SIG-M5 (cell line): ENCODE results near the gene DISP3.

ENCODE experiments used
- DNase-seq: peaks from one replicate; lab custom pipeline; 2025; lab: John Stamatoyannopoulos, UW

The DISP3 gene

GRCh38 chr1:11486231-11487009, 7.5 kb downstream of the DISP3 start:
- DNase-seq = no peak

GRCh38 chr1:11487196-11487751, 8.3 kb downstream of the DISP3 start:
- DNase-seq = no peak

GRCh38 chr1:11488201-11488770, 9.3 kb downstream of the DISP3 start:
- DNase-seq = no peak

- no peak for DNase-seq
These were observed 10.1 kb downstream of the DISP3 start for GRCh38 chr1:11488966-11489625.

GRCh38 chr1:11492235-11492634, 13.3 kb downstream of the DISP3 start:
- DNase-seq = no peak

- no peak for DNase-seq
These were observed 15.2 kb downstream of the DISP3 start for GRCh38 chr1:11493972-11494655.

GRCh38 chr1:11494771-11495170, 15.8 kb downstream of the DISP3 start:
- DNase-seq = no peak

GRCh38 chr1:11495579-11495978, 16.6 kb downstream of the DISP3 start:
- no peak for DNase-seq

- DNase-seq = no peak
These were observed 17.7 kb downstream of the DISP3 start for GRCh38 chr1:11496551-11497080.

- DNase-seq = no peak
These were observed 20.1 kb downstream of the DISP3 start for GRCh38 chr1:11498956-11499594.

GRCh38 chr1:11499601-11500331, 20.8 kb downstream of the DISP3 start:
- DNase-seq = no peak

- no peak for DNase-seq
These were observed 21.9 kb downstream of the DISP3 start for GRCh38 chr1:11500881-11501280.

- no peak for DNase-seq
These were observed 22.5 kb downstream of the DISP3 start for GRCh38 chr1:11501491-11501897.

GRCh38 chr1:11501906-11502485, 23.0 kb downstream of the DISP3 start:
- DNase-seq = no peak

GRCh38 chr1:11502516-11502915, 23.6 kb downstream of the DISP3 start:
- no peak for DNase-seq

GRCh38 chr1:11504599-11504998, 25.6 kb downstream of the DISP3 start:
- DNase-seq = no peak

GRCh38 chr1:11505591-11506538, 26.9 kb downstream of the DISP3 start:
- DNase-seq = no peak

- DNase-seq = no peak
These were observed 28.4 kb downstream of the DISP3 start for GRCh38 chr1:11507309-11507708.

- DNase-seq = no peak
These were observed 34.7 kb downstream of the DISP3 start for GRCh38 chr1:11513681-11514080.
